GM23248 (cell line): ENCODE results near the gene HUWE1. TPM values are rescaled to one million over a fixed set of nuclear protein-coding genes. Genes with fewer than 3 reads are reported as not detected.

ENCODE experiments used
- DNase-seq: peaks from one replicate; pipeline ENCODE4 v3.0.0-alpha.2; 2015
- H2AFZ ChIP-seq: fragments of 200-600 bp; sonication (generic); 2 replicates; pipeline ENCODE4 v1.6.1; 2016; ENCODE audit warnings: antibody characterized with exemption
- H3F3A ChIP-seq: fragments of 200-600 bp; sonication (generic); 2 replicates; pipeline ENCODE4 v1.6.1; 2016; ENCODE audit warnings: mild to moderate bottlenecking, antibody characterized with exemption, mixed run types; ENCODE audit not compliant: insufficient read depth
- H3K27ac ChIP-seq: fragments of 200-600 bp; sonication (generic); 2 replicates; pipeline ENCODE4 v1.5.1; 2016; ENCODE audit warnings: mild to moderate bottlenecking
- H3K27me3 ChIP-seq: fragments of 200-600 bp; sonication (generic); replicated peaks from 2 replicates; pipeline ENCODE4 v1.6.1; 2016; ENCODE audit warnings: mild to moderate bottlenecking; ENCODE audit not compliant: insufficient read depth
- H3K36me3 ChIP-seq: fragments of 200-600 bp; sonication (generic); 2 replicates; pipeline ENCODE4 v1.6.1; 2016; ENCODE audit warnings: low read depth, mild to moderate bottlenecking
- H3K4me1 ChIP-seq: fragments of 200-600 bp; sonication (generic); 2 replicates; pipeline ENCODE4 v1.6.1; 2016; ENCODE audit warnings: mild to moderate bottlenecking; ENCODE audit not compliant: insufficient read depth
- H3K4me2 ChIP-seq: fragments of 200-600 bp; sonication (generic); one replicate; pipeline ENCODE4 v1.6.1; 2016; ENCODE audit warnings: mild to moderate bottlenecking; ENCODE audit not compliant: unreplicated experiment
- H3K4me3 ChIP-seq: fragments of 200-600 bp; sonication (generic); 2 replicates; pipeline ENCODE4 v1.5.1; 2016; ENCODE audit warnings: mild to moderate bottlenecking
- H3K79me2 ChIP-seq: fragments of 200-600 bp; sonication (generic); 2 replicates; pipeline ENCODE4 v1.6.1; 2016; ENCODE audit warnings: mild to moderate bottlenecking; ENCODE audit not compliant: insufficient read depth
- H3K9ac ChIP-seq: fragments of 200-600 bp; sonication (generic); 2 replicates; pipeline ENCODE4 v1.6.1; 2016; ENCODE audit warnings: mild to moderate bottlenecking
- H3K9me2 ChIP-seq: fragments of 200-600 bp; sonication (generic); 2 replicates; pipeline ENCODE4 v1.6.1; 2016; ENCODE audit warnings: mixed run types, mild to moderate bottlenecking, moderate library complexity; ENCODE audit not compliant: insufficient read depth
- H3K9me3 ChIP-seq: fragments of 200-600 bp; sonication (generic); one replicate; pipeline ENCODE4 v1.6.1; 2017; ENCODE audit warnings: low read depth
- H4K20me1 ChIP-seq: fragments of 200-600 bp; sonication (generic); 2 replicates; pipeline ENCODE4 v1.6.0; 2016; ENCODE audit not compliant: insufficient read depth
- EZH2 ChIP-seq: fragments of 200-600 bp; sonication (generic); IDR thresholded peaks from 2 replicates; pipeline ENCODE4 v1.6.1; 2018; ENCODE audit warnings: antibody characterized with exemption, mild to moderate bottlenecking; ENCODE audit not compliant: insufficient read depth, poor library complexity, severe bottlenecking
- EZH2phosphoT487 ChIP-seq: fragments of 200-600 bp; sonication (generic); IDR thresholded peaks from 2 replicates; pipeline ENCODE4 v1.6.1; 2018; ENCODE audit warnings: antibody characterized with exemption, moderate library complexity, mild to moderate bottlenecking, low read depth; ENCODE audit not compliant: insufficient read depth
- WGBS, 2 experiments: methylation state at CpG; one replicate each; pipeline ENCODE4 v1.1.6; 2015 to 2017; ENCODE audit warnings: low lambda C conversion rate in 2 of 2, low coverage in 1 of 2; ENCODE audit errors: missing lambda C conversion rate in 2 of 2; 5-methylcytosine and 5-hydroxymethylcytosine counted together
- in situ Hi-C: fragments of 300-500 bp; cut with MboI; formaldehyde crosslinking; loops from 2 replicates; pipeline ENCODE4 v1.15.0; 2020
- polyA plus RNA-seq: library from polyadenylated mRNA; unstranded; fragments of >200 nt; fragmentation: Nextera tagmentation; extraction: Ambion mirVana; gene quantifications from 2 replicates; pipeline ENCODE4 v1.2.1, GENCODE V29; 2016
- total RNA-seq: library from RNA; depleted of rRNA; stranded (reverse); fragments of >200 nt; shearing (Covaris generic); gene quantifications from 2 replicates; pipeline ENCODE4 v1.2.3, GENCODE V29; 2014

The HUWE1 gene
- total and polyA plus RNA-seq, 2 experiments from 2014 or later: 29.8 to 71.2 TPM

DNA sequence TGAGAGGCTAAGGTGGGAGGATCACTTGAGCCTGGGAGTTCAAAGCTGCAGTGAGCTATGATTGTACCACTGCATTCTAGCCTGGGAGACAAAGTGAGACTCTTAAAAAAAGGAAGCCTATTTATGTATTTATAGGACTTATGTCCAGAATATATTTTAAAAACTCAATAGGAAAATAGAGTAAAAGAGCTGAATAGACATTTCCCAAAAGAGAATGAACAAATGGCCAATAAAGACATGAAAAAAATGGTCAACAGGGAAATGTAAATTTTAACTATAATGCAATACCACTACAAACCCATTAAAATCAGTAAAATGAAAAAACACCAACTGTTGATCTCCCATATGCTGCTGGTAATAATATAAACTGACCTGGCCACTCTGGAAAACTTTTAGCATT, 115.0 kb downstream of the HUWE1 start:
- H3F3A ChIP-seq: no peaks in the 10 kb centered on the region
- H4K20me1 ChIP-seq: no peaks in the 10 kb centered on the region
- no peaks in the 10 kb centered on the region for H3K27me3 ChIP-seq
- H3K9me3 ChIP-seq: no peaks in the 10 kb centered on the region
- DNase-seq: no peak
- peaks cover 59% of the 10 kb centered on the region for H3K36me3 ChIP-seq
- no peaks in the 10 kb centered on the region for H3K9me2 ChIP-seq
- TF ChIP-seq EZH2phosphoT487 (no peak), EZH2 (no peak)
- H3K4me3 ChIP-seq: no peak overlapping the region
- H3K27ac ChIP-seq: no peak overlapping the region
- in situ Hi-C loops: no loop called here
- H3K4me1 ChIP-seq: no peaks in the 10 kb centered on the region
- H3K9ac ChIP-seq: no peak overlapping the region
- no peak overlapping the region for H2AFZ ChIP-seq
- H3K4me2 ChIP-seq: no peak overlapping the region
- peaks cover 20% of the 10 kb centered on the region for H3K79me2 ChIP-seq

GRCh38 chrX:53563324-53563723, 123.2 kb downstream of the HUWE1 start:
- Histone ChIP-seq H3K36me3 (peaks cover 25% of the 10 kb centered on the region), H3K9me2 (no peaks in the 10 kb centered on the region), H3K4me2 (no peak overlapping the region), H2AFZ (no peak overlapping the region), H3K4me1 (no peaks in the 10 kb centered on the region), H3F3A (no peaks in the 10 kb centered on the region), H3K9ac (no peak overlapping the region), H3K27ac (no peak overlapping the region), H4K20me1 (no peaks in the 10 kb centered on the region), H3K9me3 (no peaks in the 10 kb centered on the region), H3K4me3 (no peak overlapping the region), H3K79me2 (no peaks in the 10 kb centered on the region), H3K27me3 (no peaks in the 10 kb centered on the region)
- no peak for TF ChIP-seq EZH2
- no peak for TF ChIP-seq EZH2phosphoT487
- 82% methylated on average over 4 of the region's 4 CpGs for WGBS, 2 experiments
- DNase-seq: no peak
- in situ Hi-C loops: no loop called here

GRCh38 chrX:53561912-53562311, 124.6 kb downstream of the HUWE1 start:
- H3K27me3 ChIP-seq: no peaks in the 10 kb centered on the region
- 63 to 66% methylated on average over 3 of the region's 3 CpGs for WGBS, 2 experiments
- H3K36me3 ChIP-seq: peaks cover 28% of the 10 kb centered on the region; the same call in 1 of the 2 replicates

DNA sequence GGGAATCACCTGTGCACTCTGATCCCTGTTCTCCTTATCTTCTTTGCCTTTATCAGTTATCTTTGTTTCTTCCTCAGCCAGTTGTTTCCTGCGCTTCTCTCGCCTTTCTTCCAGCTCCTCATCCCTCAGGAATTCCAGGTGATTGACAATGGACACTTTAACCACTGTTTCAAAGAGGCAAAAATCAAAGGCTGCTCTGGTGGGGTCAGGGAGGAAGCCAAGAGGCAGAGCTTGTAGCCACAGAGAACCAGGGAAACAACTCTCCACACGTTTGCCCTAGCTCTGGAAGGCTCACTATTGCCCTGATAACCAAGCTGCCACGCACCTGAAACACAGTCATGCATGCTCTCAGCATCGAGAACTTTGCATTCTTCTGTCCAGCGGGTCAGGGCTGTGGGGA, 127.9 kb downstream of the HUWE1 start:
- 85 to 86% methylated on average over 6 of the region's 6 CpGs for WGBS, 2 experiments
- TF ChIP-seq EZH2phosphoT487 (no peak), EZH2 (no peak)

More at GRCh38 chrX:53561912-53562311, 124.6 kb downstream of the HUWE1 start:
- Histone ChIP-seq H3K4me2 (no peak overlapping the region), H3F3A (no peaks in the 10 kb centered on the region), H3K4me3 (no peak overlapping the region), H3K9me2 (no peaks in the 10 kb centered on the region), H3K9ac (no peak overlapping the region), H3K9me3 (no peaks in the 10 kb centered on the region), H3K4me1 (no peaks in the 10 kb centered on the region), H3K27ac (no peak overlapping the region), H3K79me2 (no peaks in the 10 kb centered on the region), H2AFZ (no peak overlapping the region), H4K20me1 (no peaks in the 10 kb centered on the region)
- TF ChIP-seq EZH2 (no peak), EZH2phosphoT487 (no peak)
- in situ Hi-C loops: no loop called here
- DNase-seq: no peak

GRCh38 chrX:53556868-53557267, 129.7 kb downstream of the HUWE1 start:
- Histone ChIP-seq H3K27ac (no peak overlapping the region), H3K4me2 (no peak overlapping the region), H3K9me2 (no peaks in the 10 kb centered on the region), H2AFZ (no peak overlapping the region), H3K4me3 (no peak overlapping the region), H3K9me3 (no peaks in the 10 kb centered on the region), H4K20me1 (no peaks in the 10 kb centered on the region), H3K79me2 (no peaks in the 10 kb centered on the region), H3F3A (no peaks in the 10 kb centered on the region), H3K36me3 (peaks cover 23% of the 10 kb centered on the region; the same call in 1 of the 2 replicates), H3K27me3 (no peaks in the 10 kb centered on the region), H3K9ac (no peak overlapping the region), H3K4me1 (no peaks in the 10 kb centered on the region)
- no peak for DNase-seq
- in situ Hi-C loops: no loop called here
- WGBS, 2 experiments: 94 to 97% methylated on average over 3 of the region's 3 CpGs
- TF ChIP-seq EZH2phosphoT487 (no peak), EZH2 (no peak)

More for the DNA sequence above, 127.9 kb downstream of the HUWE1 start:
- no peaks in the 10 kb centered on the region for H3K9me2 ChIP-seq
- no peak overlapping the region for H2AFZ ChIP-seq
- no peaks in the 10 kb centered on the region for H3K9me3 ChIP-seq
- no peaks in the 10 kb centered on the region for H3F3A ChIP-seq
- no peak overlapping the region for H3K4me2 ChIP-seq
- no peaks in the 10 kb centered on the region for H4K20me1 ChIP-seq
- no peak overlapping the region for H3K9ac ChIP-seq
- H3K4me1 ChIP-seq: no peaks in the 10 kb centered on the region
- no peaks in the 10 kb centered on the region for H3K27me3 ChIP-seq
- in situ Hi-C loops: no loop called here
- no peak for DNase-seq
- H3K27ac ChIP-seq: no peak overlapping the region
- H3K79me2 ChIP-seq: no peaks in the 10 kb centered on the region
- H3K4me3 ChIP-seq: no peak overlapping the region
- peaks cover 26% of the 10 kb centered on the region; the same call in 1 of the 2 replicates for H3K36me3 ChIP-seq
